SKM-1 (cell line): ENCODE measurements around the gene LMO7.
A peak's percentile ranks its signal among the peaks of the same experiment; 100 is the strongest.

Experiments used
- DNase-seq: peaks from one replicate; lab custom pipeline; 2025; ENCODE audit not compliant: unreplicated experiment; lab: John Stamatoyannopoulos, UW

Gene LMO7

DNA sequence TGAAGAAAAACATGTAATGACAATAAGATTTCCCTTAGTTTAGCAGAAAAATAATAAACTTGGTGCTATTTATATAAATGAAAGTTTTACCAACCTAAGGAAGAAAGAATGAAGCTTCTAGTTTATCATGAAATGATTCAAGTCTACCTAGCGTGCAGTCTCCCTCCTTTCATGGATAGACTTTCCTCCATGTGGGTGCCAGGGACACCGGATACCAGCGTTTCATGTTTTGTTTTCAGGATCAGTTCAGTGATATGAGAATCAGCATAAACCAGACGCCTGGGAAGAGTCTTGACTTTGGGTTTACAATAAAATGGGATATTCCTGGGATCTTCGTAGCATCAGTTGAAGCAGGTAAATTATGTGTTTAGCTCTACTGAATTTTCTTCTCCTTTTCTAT lies 196.7 kb downstream of the LMO7 start:
- DNase-seq = no peak

DNA sequence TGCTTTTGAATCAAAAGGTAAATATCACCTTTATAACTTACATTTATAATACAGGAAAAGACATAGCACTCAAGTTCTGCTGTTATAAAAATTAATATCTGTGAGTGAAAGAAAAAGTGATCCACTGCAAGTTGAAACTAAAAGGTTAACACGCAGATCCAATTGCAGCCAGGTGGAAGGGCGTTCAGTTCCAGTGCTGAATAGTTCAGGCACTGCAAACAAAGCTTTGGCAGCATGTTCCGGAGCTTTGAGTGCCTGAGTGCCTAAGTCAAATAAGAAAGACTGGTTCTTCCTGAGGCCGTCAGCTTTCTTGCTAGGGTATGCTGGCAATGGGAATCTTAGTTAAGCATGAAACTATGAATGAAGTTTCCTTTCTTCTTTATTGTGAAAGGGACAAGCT lies 200.3 kb downstream of the LMO7 start:
- no peak for DNase-seq

DNA sequence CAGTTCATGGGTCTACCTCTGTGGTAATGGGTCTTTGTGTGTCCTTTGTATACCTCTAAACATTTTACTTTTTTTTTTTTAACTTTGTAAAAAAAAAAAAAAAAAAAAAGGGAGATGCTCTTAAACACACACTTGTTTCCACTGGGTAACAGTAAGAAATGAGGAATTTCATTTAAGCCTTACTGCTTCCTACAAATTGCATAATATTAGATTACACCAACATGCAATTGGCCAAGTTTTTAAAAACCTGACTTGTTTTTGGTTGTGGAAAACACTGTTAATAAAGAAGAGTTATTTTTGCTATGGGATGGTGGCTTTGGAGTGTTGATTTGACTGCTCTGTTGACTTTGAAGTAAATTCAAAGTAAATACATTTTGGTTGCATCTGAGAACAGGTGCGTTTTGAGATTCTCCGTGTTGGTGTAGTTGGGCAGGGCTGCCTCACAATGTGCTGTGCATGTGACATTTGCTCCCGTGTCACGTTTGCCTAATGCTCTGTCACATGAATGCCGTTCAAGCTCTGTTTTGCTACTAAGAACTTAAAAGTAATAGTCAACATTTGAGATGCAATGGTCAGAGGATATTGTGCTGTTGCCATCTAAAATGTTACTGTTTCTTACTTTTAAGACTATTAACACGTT lies 202.4 kb downstream of the LMO7 start:
- no peak for DNase-seq

DNA sequence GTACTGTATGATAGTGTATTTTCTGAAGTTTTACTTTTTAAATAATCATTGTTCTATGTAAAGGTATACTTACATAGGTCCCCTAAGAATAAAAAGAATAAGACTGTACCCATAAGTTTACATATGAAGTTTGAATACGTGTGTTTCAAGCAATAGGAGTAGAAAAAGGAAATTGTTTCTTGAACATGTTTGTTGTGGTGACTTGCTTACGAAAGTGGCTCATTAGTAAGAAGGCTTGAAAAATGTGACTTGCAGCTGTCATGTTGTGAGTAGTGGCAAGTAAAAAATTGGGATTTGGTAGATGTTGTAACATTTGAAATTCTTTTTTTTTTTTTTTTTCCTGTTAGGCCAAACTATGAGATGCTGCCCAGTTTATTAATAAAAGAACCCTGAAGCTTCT lies 203.3 kb downstream of the LMO7 start:
- no peak for DNase-seq

GRCh38 chr13:75841905-75842304 lies 205.8 kb downstream of the LMO7 start:
- no peak for DNase-seq

GRCh38 chr13:75843074-75843473 lies 206.9 kb downstream of the LMO7 start:
- DNase-seq = no peak

GRCh38 chr13:75843991-75844390 lies 207.9 kb downstream of the LMO7 start:
- DNase-seq = no peak

DNA sequence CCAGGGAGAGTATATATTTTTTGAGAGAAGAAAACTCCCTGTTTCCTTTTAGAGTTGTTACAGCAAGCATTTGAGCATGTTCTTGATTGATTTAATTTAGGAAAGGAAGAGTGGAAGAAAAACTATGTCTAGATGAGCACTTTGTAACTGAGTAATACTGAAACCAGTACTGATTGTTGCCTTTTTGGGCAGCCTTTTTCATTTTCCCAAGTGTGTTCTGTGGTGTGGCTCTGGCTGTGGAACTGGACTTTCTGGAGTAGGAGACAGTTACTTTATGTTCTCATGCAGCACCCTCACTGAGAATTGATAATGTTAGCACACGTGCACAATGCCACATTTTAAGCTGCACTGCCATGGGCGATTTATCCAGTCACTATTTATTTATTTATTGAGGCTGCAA lies 211.5 kb downstream of the LMO7 start:
- DNase-seq = no peak

- no peak for DNase-seq
Measured at GRCh38 chr13:75850916-75851315, 214.8 kb downstream of the LMO7 start.

DNA sequence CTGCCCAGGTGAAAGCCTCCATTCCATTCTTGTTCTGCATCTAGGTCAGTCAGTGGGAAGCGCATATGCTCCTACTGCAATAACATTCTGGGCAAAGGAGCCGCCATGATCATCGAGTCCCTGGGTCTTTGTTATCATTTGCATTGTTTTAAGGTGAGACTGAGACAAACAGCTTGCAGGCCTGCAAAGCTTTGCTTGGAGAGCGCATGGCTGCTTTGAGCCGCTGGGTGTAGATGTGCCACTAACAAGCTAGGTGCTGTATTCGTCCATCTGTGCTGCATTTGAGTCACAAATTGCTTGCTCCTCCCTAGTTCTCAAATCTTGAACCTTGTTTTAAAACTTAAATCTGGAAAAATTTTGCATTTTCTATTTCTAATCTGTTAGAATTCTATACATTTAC lies 219.1 kb downstream of the LMO7 start:
- DNase-seq = no peak

GRCh38 chr13:75855847-75856246 lies 219.7 kb downstream of the LMO7 start:
- no peak for DNase-seq

GRCh38 chr13:75857291-75857690 lies 221.2 kb downstream of the LMO7 start:
- no peak for DNase-seq

GRCh38 chr13:75860935-75861334 lies 224.8 kb downstream of the LMO7 start:
- DNase-seq = no peak

DNA sequence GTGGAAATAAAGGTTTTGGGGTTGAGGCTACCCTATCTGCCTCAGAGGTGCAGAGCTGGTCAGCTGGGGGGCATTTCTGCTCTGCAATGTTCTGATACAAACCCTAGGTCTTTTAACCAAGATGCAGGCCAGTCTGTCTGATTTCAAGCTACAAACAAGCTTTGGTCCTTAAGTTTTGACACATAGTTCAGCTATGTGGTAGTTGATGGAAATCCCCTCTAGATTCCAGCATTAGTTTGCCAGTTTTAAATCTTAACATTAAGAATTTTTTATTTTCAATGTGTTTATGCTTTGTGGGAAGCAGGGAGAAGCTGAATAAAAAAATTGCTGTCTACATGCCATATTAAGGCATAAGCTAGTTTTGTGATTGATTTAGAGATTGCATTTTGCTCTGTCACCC lies 225.7 kb downstream of the LMO7 start:
- no peak for DNase-seq

GRCh38 chr13:75864718-75865117 lies 228.6 kb downstream of the LMO7 start:
- DNase-seq = no peak

GRCh38 chr13:75867379-75868117 lies 231.4 kb downstream of the LMO7 start:
- no peak for DNase-seq

DNA sequence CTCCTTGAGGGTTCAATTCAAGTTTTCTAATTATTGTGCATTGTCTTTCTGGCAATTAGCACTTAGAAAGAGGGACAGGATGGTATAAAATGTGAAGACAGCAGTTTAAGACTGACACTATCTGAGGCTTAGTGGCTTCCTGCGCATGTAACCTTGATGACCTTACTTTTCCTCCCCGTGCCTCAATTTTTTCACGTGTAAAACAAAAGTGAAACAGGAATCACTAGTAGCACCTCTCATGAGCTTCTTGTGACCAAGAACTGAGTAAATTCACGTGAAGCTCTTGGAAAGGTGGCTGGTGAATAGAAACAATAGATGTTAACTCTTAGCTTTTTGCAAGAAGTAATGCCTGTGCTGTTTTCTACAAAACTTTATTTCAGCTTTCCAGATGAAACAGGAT lies 233.9 kb downstream of the LMO7 start:
- no peak for DNase-seq

- peak; percentile 18 for DNase-seq
Measured at GRCh38 chr13:75870397-75870903, 234.3 kb downstream of the LMO7 start.

DNA sequence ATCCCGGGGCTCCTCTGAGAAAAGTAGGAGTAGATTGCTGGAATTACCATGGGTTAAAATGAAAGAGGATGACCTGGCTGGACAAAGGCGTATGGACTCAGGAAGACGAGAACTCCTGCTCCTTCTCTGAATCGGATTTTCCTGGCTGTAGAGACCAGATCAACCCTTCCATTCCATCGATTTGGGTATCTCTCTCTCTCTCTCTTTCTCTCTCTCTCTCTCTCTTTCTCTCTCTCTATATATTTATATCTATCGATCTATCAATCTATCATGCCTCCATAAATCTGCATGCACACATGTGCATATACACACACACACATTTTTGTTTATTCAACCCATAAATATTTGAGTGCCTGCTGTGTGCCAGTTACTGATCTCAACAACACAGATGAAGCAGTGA lies 234.9 kb downstream of the LMO7 start:
- no peak for DNase-seq

DNA sequence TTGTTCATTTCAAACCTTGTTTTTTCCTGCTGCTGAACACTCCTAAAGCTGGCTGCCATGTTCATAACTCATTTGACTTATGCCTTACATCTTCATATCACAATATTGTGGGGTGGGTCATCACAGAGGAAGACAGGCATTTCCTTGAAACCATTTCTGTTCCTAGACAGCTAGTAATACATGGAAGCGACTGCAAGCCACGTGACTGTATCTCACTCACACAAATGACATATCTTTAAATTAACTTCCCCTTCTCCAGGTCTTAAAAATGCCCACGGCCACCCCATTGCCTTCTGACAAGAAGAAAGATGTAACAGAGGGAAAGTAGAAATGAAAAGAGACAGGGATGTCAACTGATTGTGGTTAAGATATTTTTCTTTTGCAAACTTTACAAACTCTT lies 236.8 kb downstream of the LMO7 start:
- no peak for DNase-seq

DNA sequence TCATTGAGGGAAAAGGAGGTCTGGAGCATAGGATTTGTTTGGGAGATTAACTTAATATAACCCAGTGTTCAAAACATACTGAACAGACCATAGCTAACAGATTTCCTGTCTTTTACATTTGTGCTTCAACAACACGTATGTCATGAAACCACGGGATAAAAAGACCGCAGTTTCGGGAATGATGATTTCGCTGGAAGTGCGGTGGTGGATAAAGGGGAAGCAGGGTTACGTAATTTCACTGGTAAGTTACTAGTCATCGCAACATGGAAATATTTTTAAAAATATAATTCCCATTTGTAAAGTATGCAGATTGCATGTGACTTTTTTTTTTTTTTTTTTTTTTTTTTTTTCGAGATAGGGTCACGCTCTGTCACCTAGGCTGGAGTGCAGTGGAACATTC lies 237.4 kb downstream of the LMO7 start:
- DNase-seq = no peak

DNA sequence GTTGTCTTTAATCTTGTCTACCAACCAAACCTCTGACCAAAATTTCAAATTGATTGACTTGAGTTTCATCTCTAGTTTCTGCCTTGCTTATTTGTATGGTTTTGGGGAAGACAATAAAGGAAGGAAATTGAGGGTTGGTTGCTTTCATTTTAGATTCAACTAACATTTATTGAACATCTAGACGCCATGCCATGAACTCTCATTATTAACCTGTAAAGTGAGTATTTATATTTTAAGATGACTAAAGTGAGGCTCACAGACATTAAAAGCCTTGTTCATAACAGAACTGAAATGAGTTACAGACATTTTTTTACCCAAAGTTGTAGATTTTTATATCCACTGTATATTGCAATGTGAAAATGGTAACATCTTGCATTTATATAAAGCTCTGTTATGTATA lies 239.3 kb downstream of the LMO7 start:
- DNase-seq = no peak
